T-helper 17 cell (primary cell): ENCODE measurements around the gene RPS18. TPM values are rescaled to one million over a fixed set of nuclear protein-coding genes. Genes with fewer than 3 reads are reported as not detected.
"Not testable (repeated sequence)": the region's sequence is repeated elsewhere in the genome, so short reads cannot be mapped to it uniquely, and the experiment has no call there.

Experiments used
- ATAC-seq: fragments of 150-1000 bp; cut with Tn5 transposase; 2 replicates; pipeline ENCODE4 v1.10.0; 2021; ENCODE audit warnings: mild to moderate bottlenecking, moderate library complexity
- DNase-seq, 3 donors: peaks; one replicate each; pipeline versions ENCODE4 v3.0.0 to v3.0.0-alpha.2; 2020 to 2021
- H3K9me3 ChIP-seq: one replicate; pipeline ENCODE4 v1.7.0; 2013; ENCODE audit warnings: low read length, mild to moderate bottlenecking; ENCODE audit not compliant: control insufficient read depth, poor library complexity, severe bottlenecking
- H3K27ac Mint-ChIP-seq: one replicate; pipeline ENCODE4 v1.8.0; 2022; ENCODE audit warnings: mild to moderate bottlenecking, moderate library complexity, mixed read lengths
- H3K27me3 Mint-ChIP-seq: one replicate; pipeline ENCODE4 v1.8.0; 2022; ENCODE audit warnings: mixed read lengths
- H3K36me3 Mint-ChIP-seq: one replicate; pipeline ENCODE4 v1.8.0; 2022; ENCODE audit warnings: low read depth, mixed read lengths
- H3K4me1 Mint-ChIP-seq: one replicate; pipeline ENCODE4 v1.8.0; 2022; ENCODE audit warnings: mild to moderate bottlenecking, mixed read lengths
- H3K4me3 Mint-ChIP-seq: one replicate; pipeline ENCODE4 v1.8.0; 2022; ENCODE audit warnings: mild to moderate bottlenecking, moderate library complexity, mixed read lengths
- total RNA-seq, 4 donors: library from RNA in 2 of 4; stranded (reverse) in 2 of 4; gene quantifications; one replicate each; pipeline ENCODE4 v1.2.3 and lab custom pipeline; 2022 to 2026

Gene RPS18
- total RNA-seq, 2 donors from 2014 or later, result 4,373 to 4,641 TPM

DNA sequence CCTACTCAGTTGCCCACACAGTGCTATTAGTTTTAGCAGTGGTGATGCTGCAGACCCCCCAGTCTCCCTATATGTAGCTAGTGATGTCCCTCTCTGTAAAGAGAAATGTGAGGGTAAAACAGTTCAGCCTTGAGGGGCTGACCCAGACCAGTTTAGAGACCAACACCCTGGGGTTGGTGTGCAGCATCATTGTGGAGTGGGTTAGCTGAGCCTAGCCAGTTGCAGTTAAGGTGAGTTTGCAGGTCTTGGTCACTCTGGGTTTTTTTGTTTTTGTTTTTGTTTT, 4.6 kb downstream of the RPS18 start:
- DNase-seq (no peak), ATAC-seq (no peak)
- H3K9me3 ChIP-seq, result no peaks in the 10 kb centered on the region
- peak overlapping the region; percentile 91 for H3K4me3 Mint-ChIP-seq
- peaks cover 4% of the 10 kb centered on the region for H3K36me3 Mint-ChIP-seq
- peaks cover 62% of the 10 kb centered on the region for H3K4me1 Mint-ChIP-seq
- no peaks in the 10 kb centered on the region for H3K27me3 Mint-ChIP-seq
- H3K27ac Mint-ChIP-seq, result peak overlapping the region; percentile 99

DNA sequence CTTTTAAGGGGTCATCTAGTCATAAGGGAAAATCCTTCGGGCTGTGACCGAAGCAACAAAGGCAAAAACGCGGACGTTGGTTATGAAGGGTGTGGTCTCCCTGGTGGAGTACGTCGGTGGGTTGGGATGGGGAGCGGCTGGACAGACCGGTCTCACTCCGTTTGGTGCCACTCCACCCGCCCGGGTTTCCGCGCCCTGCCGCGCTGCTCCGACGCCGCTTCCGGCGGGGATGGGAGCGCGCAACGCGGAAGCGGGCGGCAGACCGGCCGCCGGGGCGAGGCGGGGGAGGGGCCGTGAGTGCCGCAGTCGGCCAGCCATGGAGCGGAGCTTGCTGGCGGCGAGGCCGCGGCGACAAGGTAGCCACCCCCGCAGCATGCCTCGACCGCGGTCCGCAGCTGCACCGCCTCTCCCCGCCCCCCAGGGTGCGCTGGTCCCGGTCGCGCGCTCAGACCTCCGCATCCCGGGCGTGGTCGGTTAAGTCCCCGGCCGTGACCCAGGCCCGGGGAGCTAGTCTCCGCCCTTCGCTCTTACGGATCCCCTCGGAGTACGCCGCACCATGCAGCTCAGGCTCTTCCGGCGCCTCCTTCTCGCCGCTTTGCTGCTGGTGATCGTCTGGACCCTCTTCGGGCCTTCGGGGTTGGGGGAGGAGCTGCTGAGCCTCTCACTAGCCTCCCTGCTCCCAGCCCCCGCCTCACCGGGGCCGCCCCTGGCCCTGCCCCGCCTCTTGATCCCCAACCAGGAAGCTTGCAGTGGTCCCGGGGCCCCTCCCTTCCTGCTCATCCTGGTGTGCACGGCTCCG, 5.2 kb downstream of the RPS18 start, which contains the start of gene B3GALT4:
Gene B3GALT4, plus strand, starts transcription at position 260 of the 799 bp plus-strand sequence. Its CDS starts 297 bp downstream, at position 557.
- peak; percentile 49 to 68 (median 65) for DNase-seq
- H3K4me3 Mint-ChIP-seq, result peak within 1 kb of the TSS; percentile 91
- H3K36me3 Mint-ChIP-seq, result peaks cover 4% of the 10 kb centered on the region
- peaks cover 61% of the 10 kb centered on the region for H3K4me1 Mint-ChIP-seq
- no peaks in the 10 kb centered on the region for H3K27me3 Mint-ChIP-seq
- peak within 1 kb of the TSS; percentile 99 for H3K27ac Mint-ChIP-seq
- peak; percentile 76 for ATAC-seq
- H3K9me3 ChIP-seq, result no peaks in the 10 kb centered on the region

DNA sequence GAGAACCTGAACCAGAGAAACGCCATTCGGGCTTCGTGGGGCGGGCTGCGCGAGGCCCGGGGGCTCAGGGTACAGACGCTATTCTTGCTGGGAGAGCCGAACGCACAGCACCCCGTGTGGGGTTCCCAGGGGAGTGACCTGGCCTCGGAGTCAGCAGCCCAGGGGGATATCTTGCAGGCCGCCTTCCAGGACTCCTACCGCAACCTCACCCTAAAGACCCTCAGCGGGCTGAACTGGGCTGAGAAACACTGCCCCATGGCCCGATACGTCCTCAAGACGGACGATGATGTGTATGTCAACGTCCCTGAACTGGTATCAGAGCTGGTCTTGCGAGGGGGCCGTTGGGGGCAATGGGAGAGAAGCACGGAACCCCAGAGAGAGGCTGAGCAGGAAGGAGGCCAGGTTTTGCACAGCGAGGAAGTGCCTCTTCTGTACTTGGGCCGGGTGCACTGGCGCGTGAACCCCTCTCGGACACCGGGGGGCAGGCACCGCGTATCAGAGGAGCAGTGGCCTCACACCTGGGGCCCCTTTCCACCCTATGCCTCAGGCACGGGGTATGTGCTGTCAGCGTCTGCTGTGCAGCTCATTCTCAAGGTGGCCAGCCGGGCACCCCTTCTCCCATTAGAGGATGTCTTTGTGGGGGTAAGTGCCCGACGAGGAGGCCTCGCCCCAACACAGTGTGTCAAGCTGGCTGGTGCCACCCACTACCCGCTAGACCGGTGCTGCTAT, 6.0 kb downstream of the RPS18 start:
- ATAC-seq, result peak; percentile 25
- peak overlapping the region; percentile 99 for H3K27ac Mint-ChIP-seq
- H3K9me3 ChIP-seq, result no peaks in the 10 kb centered on the region
- peak overlapping the region; percentile 91 for H3K4me3 Mint-ChIP-seq
- H3K27me3 Mint-ChIP-seq, result no peaks in the 10 kb centered on the region
- no peak for DNase-seq
- H3K36me3 Mint-ChIP-seq, result peaks cover 4% of the 10 kb centered on the region
- H3K4me1 Mint-ChIP-seq, result peaks cover 55% of the 10 kb centered on the region

GRCh38 chr6:33278392-33278741, 6.5 kb downstream of the RPS18 start:
- H3K36me3 Mint-ChIP-seq, result peaks cover 4% of the 10 kb centered on the region
- H3K27ac Mint-ChIP-seq, result peak overlapping the region; percentile 99
- H3K27me3 Mint-ChIP-seq, result no peaks in the 10 kb centered on the region
- H3K4me3 Mint-ChIP-seq, result peak overlapping the region; percentile 91
- H3K9me3 ChIP-seq, result no peaks in the 10 kb centered on the region
- peaks cover 49% of the 10 kb centered on the region for H3K4me1 Mint-ChIP-seq
- ATAC-seq (no peak), DNase-seq (no peak)

DNA sequence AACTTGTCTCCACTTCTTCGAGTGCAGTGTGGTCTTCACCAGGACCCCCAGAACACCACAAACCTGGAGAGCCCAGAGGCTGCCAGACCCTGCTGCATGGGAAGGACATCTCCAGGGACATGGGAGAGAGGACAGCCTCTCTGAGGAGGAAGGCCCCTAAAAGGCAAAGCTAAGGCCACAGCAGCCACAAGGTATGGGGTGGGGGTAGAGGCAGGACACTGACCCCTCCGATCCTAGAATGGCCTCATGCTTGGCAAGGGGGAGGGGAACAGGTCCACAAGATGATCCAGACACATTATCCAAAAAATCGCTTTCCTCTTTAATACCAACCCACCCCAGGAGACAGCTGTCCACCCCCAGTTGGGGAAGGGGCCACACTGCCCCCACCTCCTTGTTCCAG, 6.9 kb downstream of the RPS18 start:
- no peak for DNase-seq
- no peaks in the 10 kb centered on the region for H3K9me3 ChIP-seq
- Mint-ChIP-seq H3K27ac (peak overlapping the region; percentile 99), H3K27me3 (no peaks in the 10 kb centered on the region), H3K4me3 (no peak overlapping the region), H3K4me1 (peaks cover 48% of the 10 kb centered on the region), H3K36me3 (peaks cover 4% of the 10 kb centered on the region)
- ATAC-seq, result no peak

DNA sequence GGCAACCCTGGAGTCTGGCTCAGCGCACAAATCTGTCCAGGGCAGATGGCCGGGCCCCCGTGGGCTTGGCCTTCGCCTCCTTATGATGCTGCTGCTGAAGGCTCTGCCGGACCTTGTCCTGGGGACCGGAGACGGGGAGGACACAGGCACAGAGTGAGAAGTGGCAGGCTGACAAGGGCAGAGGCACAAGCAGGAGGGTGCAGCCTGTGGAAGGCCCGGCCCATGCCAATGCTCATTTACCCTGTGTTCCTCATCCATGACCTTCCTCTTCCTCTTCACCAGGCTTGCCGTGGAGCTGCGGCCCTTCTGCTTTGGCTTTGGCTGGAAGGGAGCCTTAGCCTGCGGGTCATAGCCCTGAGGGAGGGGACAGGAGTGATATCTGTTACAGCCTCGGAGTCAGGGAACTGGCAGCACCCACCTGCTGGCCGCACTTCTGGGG, 7.4 kb downstream of the RPS18 start:
- no peak for ATAC-seq
- H3K4me3 Mint-ChIP-seq, result peak overlapping the region; percentile 7
- H3K4me1 Mint-ChIP-seq, result peaks cover 46% of the 10 kb centered on the region
- DNase-seq, result no peak
- no peaks in the 10 kb centered on the region for H3K9me3 ChIP-seq
- peak overlapping the region; percentile 14 for H3K27ac Mint-ChIP-seq
- no peaks in the 10 kb centered on the region for H3K27me3 Mint-ChIP-seq
- H3K36me3 Mint-ChIP-seq, result peaks cover 4% of the 10 kb centered on the region

GRCh38 chr6:33279971-33280511, 8.2 kb downstream of the RPS18 start:
- peak overlapping the region; percentile 14 for H3K27ac Mint-ChIP-seq
- no peaks in the 10 kb centered on the region for H3K27me3 Mint-ChIP-seq
- H3K4me1 Mint-ChIP-seq, result peaks cover 41% of the 10 kb centered on the region
- H3K36me3 Mint-ChIP-seq, result no peaks in the 10 kb centered on the region
- no peak overlapping the region for H3K4me3 Mint-ChIP-seq
- no peaks in the 10 kb centered on the region for H3K9me3 ChIP-seq
- no peak for ATAC-seq
- no peak for DNase-seq

GRCh38 chr6:33280539-33280938, 8.7 kb downstream of the RPS18 start:
- Mint-ChIP-seq H3K27ac (no peak overlapping the region), H3K36me3 (no peaks in the 10 kb centered on the region), H3K4me1 (peaks cover 40% of the 10 kb centered on the region), H3K4me3 (no peak overlapping the region), H3K27me3 (no peaks in the 10 kb centered on the region)
- no peak for DNase-seq
- no peak for ATAC-seq
- H3K9me3 ChIP-seq, result no peaks in the 10 kb centered on the region

GRCh38 chr6:33285214-33285613, 13.3 kb downstream of the RPS18 start:
- H3K4me1 Mint-ChIP-seq, result peaks cover 30% of the 10 kb centered on the region
- H3K27me3 Mint-ChIP-seq, H3K4me3 Mint-ChIP-seq, H3K9me3 ChIP-seq, H3K27ac Mint-ChIP-seq, ATAC-seq, H3K36me3 Mint-ChIP-seq, DNase-seq: not testable (repeated sequence)

- ATAC-seq, result no peak
- Mint-ChIP-seq H3K4me3 (peak overlapping the region; percentile 69), H3K36me3 (peaks cover 5% of the 10 kb centered on the region), H3K27me3 (no peaks in the 10 kb centered on the region), H3K4me1 (peaks cover 29% of the 10 kb centered on the region), H3K27ac (no peak overlapping the region)
- no peak for DNase-seq
- no peaks in the 10 kb centered on the region for H3K9me3 ChIP-seq
Measured at GRCh38 chr6:33286946-33287914, 15.4 kb downstream of the RPS18 start.

DNA sequence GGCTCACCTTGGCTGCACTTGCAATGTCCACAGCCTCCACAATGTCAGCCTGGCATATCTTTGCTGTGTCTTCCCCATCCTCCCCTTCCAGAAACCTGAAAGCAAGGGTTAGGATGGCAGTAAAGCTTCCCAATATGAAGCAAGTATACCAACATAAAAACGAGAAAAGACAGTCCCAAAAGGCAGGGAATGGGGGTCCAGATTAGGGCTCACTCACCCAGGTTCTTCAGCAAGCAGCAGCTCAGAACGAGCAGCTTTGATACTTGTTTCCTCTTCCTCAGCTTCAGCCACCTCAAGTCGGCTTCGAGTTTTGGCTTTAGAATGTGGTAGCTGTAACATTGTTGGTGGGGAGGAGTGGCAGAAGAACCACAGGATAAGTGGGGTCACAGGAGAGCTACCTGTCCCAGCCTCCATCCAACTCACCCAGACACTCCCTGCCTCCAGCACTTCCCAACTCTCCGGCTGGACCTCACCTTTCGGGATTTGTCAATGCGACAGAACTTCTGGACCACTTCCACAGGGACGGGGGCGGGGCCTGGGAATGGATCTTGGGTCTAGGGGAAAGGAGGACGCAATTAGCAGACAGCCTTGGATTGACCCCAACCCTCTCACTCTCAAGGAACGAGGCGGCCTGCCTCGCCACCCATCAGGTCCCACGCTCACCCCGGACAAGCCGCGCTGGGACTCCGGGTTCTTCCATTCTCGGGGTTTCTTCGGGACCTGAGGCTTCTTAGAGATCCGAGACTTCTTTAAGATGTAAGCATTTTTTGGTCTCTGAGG, 16.5 kb downstream of the RPS18 start:
- ATAC-seq (no peak), DNase-seq (no peak)
- H3K9me3 ChIP-seq, result no peaks in the 10 kb centered on the region
- H3K27me3 Mint-ChIP-seq, result no peaks in the 10 kb centered on the region
- H3K4me3 Mint-ChIP-seq, result peak overlapping the region; percentile 100
- H3K36me3 Mint-ChIP-seq, result peaks cover 5% of the 10 kb centered on the region
- peaks cover 29% of the 10 kb centered on the region for H3K4me1 Mint-ChIP-seq
- H3K27ac Mint-ChIP-seq, result peak overlapping the region; percentile 98
